ENCODE measurements around the gene CRLF1. TPM values are rescaled to one million over a fixed set of nuclear protein-coding genes. Genes with fewer than 3 reads are reported as not detected.

The CRLF1 gene
- total and polyA plus RNA-seq, 2 experiments from 2014 or later = 8.6 to 59.2 TPM

DNA sequence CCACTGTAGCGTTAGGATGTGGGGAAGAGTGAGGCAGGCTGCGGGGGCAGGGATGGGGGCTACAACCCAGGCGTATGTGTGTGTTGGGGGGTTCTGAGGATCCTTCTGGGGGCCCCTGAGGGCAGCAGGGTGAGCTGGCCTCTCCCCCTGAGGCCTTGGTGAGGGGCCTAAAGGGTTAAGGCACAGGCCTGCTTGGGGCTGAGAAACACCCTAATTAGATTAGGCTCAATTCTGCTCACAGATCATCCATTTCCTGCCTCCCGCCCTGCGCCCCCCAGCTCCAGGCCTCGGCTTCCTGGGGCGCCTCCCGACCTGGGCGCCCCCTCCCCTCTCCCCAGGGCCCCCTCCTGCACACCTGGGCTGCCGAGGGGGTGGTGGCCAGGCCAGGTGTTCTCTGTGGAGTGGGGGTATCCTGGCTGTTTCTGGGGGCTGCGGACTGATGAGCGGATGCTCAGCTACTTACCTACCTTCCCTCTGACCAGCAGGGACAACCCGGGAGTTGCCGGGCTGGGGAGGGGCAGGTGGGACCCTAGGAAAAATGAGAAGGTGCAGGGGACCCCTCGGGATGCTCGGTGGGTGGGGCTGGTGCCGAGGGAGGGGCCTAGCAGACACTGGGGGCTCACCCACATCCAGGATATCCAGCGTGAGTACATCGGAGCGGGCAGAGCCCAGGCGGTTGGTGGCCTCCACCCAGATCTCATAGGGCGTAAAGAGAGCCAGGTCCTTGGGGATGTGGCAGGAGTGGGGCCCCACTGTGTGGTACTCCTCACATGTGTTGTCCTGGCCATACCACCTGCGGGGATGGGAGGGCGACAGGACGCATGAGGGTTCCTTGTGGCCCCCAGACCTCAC is 8.6 kb downstream of the CRLF1 start:
- Histone ChIP-seq H3K9ac (no peak overlapping the region), H3K9me2 (ENCODE audit: insufficient read depth) (no peaks in the 10 kb centered on the region), H2AFZ (no peak overlapping the region), H3K9me3 (ENCODE audit: low read depth) (no peaks in the 10 kb centered on the region), H4K20me1 (ENCODE audit: insufficient read depth) (no peaks in the 10 kb centered on the region), H3K4me2 (ENCODE audit: unreplicated experiment) (no peak overlapping the region), H3K4me1 (ENCODE audit: insufficient read depth) (no peaks in the 10 kb centered on the region), H3K4me3 (no peak overlapping the region), H3K79me2 (ENCODE audit: insufficient read depth) (no peaks in the 10 kb centered on the region), H3K36me3 (ENCODE audit: low read depth) (no peaks in the 10 kb centered on the region), H3K27me3 (replicated peaks; ENCODE audit: insufficient read depth) (no peaks in the 10 kb centered on the region), H3F3A (ENCODE audit: insufficient read depth) (peaks cover 5% of the 10 kb centered on the region), H3K27ac (no peak overlapping the region)
- WGBS, 2 experiments (ENCODE audit: low coverage in 1 of 2, low lambda C conversion rate in 2 of 2, missing lambda C conversion rate in 2 of 2) = 32 to 40% methylated on average over 15 to 25 of the region's 25 CpGs
- DNase-seq = no peak
- in situ Hi-C loops (cut with MboI) = loop anchor here (25.0 kb wide), 1 partner anchor 136 kb away; no protein-coding TSS in a partner anchor
- TF ChIP-seq EZH2phosphoT487 (IDR thresholded peaks at IDR 0.05; ENCODE audit: insufficient read depth, low read depth) = no peak
- TF ChIP-seq EZH2 (IDR thresholded peaks at IDR 0.05; ENCODE audit: insufficient read depth, poor library complexity, severe bottlenecking) = no peak

DNA sequence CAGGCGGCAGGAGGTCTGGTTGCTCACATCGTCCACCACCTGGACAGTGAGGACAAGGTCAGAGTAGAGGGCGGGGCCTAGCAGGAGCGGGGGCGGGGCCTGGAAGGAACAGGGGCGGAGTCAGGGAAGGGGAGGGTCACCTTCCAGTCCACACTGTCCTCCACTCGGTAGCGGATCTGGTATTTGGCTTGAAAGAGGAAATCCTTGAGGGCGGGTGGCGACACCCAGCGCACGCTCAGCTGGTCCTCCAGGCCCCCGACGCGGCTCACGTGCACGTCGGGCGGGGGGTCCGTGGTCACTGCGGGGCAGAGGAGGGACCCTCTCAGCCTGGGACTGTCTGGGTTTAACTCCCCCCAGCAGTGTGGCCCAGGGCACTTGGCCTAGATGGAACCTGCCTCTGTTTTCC is 9.8 kb downstream of the CRLF1 start:
- H3K4me1 ChIP-seq (ENCODE audit: insufficient read depth) = no peaks in the 10 kb centered on the region
- H3K9me3 ChIP-seq (ENCODE audit: low read depth) = no peaks in the 10 kb centered on the region
- in situ Hi-C loops (cut with MboI) = loop anchor here (25.0 kb wide), 1 partner anchor 134 kb away; no protein-coding TSS in a partner anchor
- no peaks in the 10 kb centered on the region for H3K27me3 ChIP-seq (replicated peaks; ENCODE audit: insufficient read depth)
- no peaks in the 10 kb centered on the region for H3K79me2 ChIP-seq (ENCODE audit: insufficient read depth)
- H4K20me1 ChIP-seq (ENCODE audit: insufficient read depth) = no peaks in the 10 kb centered on the region
- no peaks in the 10 kb centered on the region for H3K9me2 ChIP-seq (ENCODE audit: insufficient read depth)
- no peak overlapping the region for H3K27ac ChIP-seq
- H3K36me3 ChIP-seq (ENCODE audit: low read depth) = no peaks in the 10 kb centered on the region
- TF ChIP-seq EZH2phosphoT487 (IDR thresholded peaks at IDR 0.05; ENCODE audit: insufficient read depth, low read depth) (no peak), EZH2 (IDR thresholded peaks at IDR 0.05; ENCODE audit: insufficient read depth, poor library complexity, severe bottlenecking) (no peak)
- H3F3A ChIP-seq (ENCODE audit: insufficient read depth) = peaks cover 13% of the 10 kb centered on the region
- H3K4me2 ChIP-seq (ENCODE audit: unreplicated experiment) = no peak overlapping the region
- no peak overlapping the region for H3K4me3 ChIP-seq
- 19 to 25% methylated on average over 14 to 21 of the region's 21 CpGs for WGBS, 2 experiments (ENCODE audit: low coverage in 1 of 2, low lambda C conversion rate in 2 of 2, missing lambda C conversion rate in 2 of 2)
- no peak overlapping the region for H2AFZ ChIP-seq
- DNase-seq = peak; percentile 54
- H3K9ac ChIP-seq = no peak overlapping the region

DNA sequence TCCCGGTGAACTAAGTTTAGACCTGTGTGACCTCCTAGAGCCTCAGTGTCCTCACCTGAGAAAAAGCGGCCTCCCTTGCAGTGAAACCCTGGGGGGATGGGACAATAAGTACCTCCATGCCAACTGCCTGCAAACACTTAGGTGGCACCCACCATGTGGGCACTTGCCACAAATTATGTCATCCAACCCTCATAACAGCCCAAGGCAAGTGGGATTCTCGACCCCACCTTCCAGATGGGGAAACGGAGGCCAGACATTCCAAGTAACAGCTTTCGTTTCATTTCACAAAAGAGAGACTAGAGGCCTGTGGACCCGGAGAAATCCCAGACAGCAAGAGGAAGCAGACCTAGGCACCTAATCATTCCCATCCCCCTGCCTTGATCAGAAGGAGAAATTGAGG is 11.1 kb downstream of the CRLF1 start:
- no peaks in the 10 kb centered on the region for H4K20me1 ChIP-seq (ENCODE audit: insufficient read depth)

DNA sequence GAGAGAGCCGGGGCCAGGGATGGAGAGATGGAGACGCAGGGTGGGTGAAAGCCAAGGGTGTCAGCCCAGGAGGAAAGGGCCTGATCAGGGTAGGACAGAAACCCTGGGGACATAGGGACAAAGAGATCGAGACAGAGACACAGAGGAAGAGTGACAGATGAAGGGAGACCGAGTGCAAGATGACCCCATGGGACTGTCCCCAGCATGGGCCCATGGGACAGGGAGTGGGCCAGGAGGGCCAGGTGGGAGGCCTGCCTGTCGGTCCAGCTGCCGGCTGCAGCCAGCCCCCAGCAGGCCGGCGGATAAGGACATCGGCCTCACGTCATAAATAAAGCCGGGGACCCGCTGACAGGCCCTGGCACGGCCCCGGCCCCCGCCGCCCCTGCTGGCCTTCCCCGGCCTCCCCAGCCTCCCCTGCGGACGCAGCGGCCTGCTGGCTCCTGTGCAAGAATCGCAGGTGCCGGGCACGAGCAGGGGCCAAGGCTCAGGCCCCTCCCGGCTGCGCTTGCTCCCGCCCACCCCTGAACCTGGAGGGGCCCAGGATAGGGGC is 11.7 kb downstream of the CRLF1 start:
- Histone ChIP-seq H3K27me3 (replicated peaks; ENCODE audit: insufficient read depth) (no peaks in the 10 kb centered on the region), H3K36me3 (ENCODE audit: low read depth) (no peaks in the 10 kb centered on the region), H3K79me2 (ENCODE audit: insufficient read depth) (no peaks in the 10 kb centered on the region), H3K4me3 (peak overlapping the region; percentile 72), H3K4me1 (ENCODE audit: insufficient read depth) (peaks cover under 1% of the 10 kb centered on the region; the same call in 1 of the 2 replicates), H4K20me1 (ENCODE audit: insufficient read depth) (no peaks in the 10 kb centered on the region), H2AFZ (peak overlapping the region; percentile 57), H3K4me2 (ENCODE audit: unreplicated experiment) (peak overlapping the region; percentile 86), H3K9me3 (ENCODE audit: low read depth) (no peaks in the 10 kb centered on the region), H3K9ac (peak overlapping the region; percentile 64), H3F3A (ENCODE audit: insufficient read depth) (peaks cover 13% of the 10 kb centered on the region), H3K9me2 (ENCODE audit: insufficient read depth) (no peaks in the 10 kb centered on the region), H3K27ac (no peak overlapping the region)
- in situ Hi-C loops (cut with MboI) = loop anchor here (25.0 kb wide), 1 partner anchor 133 kb away; no protein-coding TSS in a partner anchor
- no peak for DNase-seq
- no peak for TF ChIP-seq EZH2 (IDR thresholded peaks at IDR 0.05; ENCODE audit: insufficient read depth, poor library complexity, severe bottlenecking)
- TF ChIP-seq EZH2phosphoT487 (IDR thresholded peaks at IDR 0.05; ENCODE audit: insufficient read depth, low read depth) = no peak
- 8 to 13% methylated on average over 11 to 25 of the region's 26 CpGs for WGBS, 2 experiments (ENCODE audit: low coverage in 1 of 2, low lambda C conversion rate in 2 of 2, missing lambda C conversion rate in 2 of 2)

More for the DNA sequence above, 11.1 kb downstream of the CRLF1 start:
- DNase-seq = no peak
- 60 to 63% methylated on average over 6 of the region's 6 CpGs for WGBS, 2 experiments (ENCODE audit: low coverage in 1 of 2, low lambda C conversion rate in 2 of 2, missing lambda C conversion rate in 2 of 2)
- H3F3A ChIP-seq (ENCODE audit: insufficient read depth) = peaks cover 13% of the 10 kb centered on the region
- H3K4me1 ChIP-seq (ENCODE audit: insufficient read depth) = no peaks in the 10 kb centered on the region
- H3K36me3 ChIP-seq (ENCODE audit: low read depth) = no peaks in the 10 kb centered on the region
- in situ Hi-C loops (cut with MboI) = loop anchor here (25.0 kb wide), 1 partner anchor 133 kb away; no protein-coding TSS in a partner anchor
- no peaks in the 10 kb centered on the region for H3K9me3 ChIP-seq (ENCODE audit: low read depth)
- H2AFZ ChIP-seq = no peak overlapping the region
- no peak overlapping the region for H3K27ac ChIP-seq
- no peak overlapping the region for H3K9ac ChIP-seq
- H3K9me2 ChIP-seq (ENCODE audit: insufficient read depth) = no peaks in the 10 kb centered on the region
- H3K27me3 ChIP-seq (replicated peaks; ENCODE audit: insufficient read depth) = no peaks in the 10 kb centered on the region
- no peak overlapping the region for H3K4me3 ChIP-seq
- H3K4me2 ChIP-seq (ENCODE audit: unreplicated experiment) = no peak overlapping the region
- TF ChIP-seq EZH2phosphoT487 (IDR thresholded peaks at IDR 0.05; ENCODE audit: insufficient read depth, low read depth) (no peak), EZH2 (IDR thresholded peaks at IDR 0.05; ENCODE audit: insufficient read depth, poor library complexity, severe bottlenecking) (no peak)
- H3K79me2 ChIP-seq (ENCODE audit: insufficient read depth) = no peaks in the 10 kb centered on the region

Measured in GM23248 (cell line).